ENCODE measurements around the gene HIP1.
"Not testable (repeated sequence)": the region's sequence is repeated elsewhere in the genome, so short reads cannot be mapped to it uniquely, and the experiment has no call there.

Gene HIP1

DNA sequence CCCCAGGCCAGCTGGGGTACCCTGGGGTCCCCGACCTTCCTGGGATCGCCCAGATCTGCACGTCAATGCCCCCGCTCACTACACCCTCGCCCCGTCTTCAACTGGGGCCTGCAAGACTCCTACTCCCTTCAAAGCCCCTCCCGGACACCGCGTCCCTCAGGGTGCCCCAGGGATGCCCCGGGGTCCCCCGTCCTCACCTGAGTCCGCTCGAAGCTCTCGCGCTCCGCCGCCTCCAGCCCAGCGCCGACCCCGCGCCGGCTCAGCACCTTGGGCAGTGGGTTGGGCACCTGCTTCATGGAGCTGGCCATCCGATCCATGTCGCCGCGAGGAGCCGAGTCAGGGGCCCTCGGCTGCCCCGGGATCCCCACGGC, at the start of gene HIP1:
Gene HIP1, minus strand, starts transcription at position 338 of the 371 bp plus-strand sequence. Its CDS starts 21 bp downstream, at position 317.
- no peak for DNase-seq

DNA sequence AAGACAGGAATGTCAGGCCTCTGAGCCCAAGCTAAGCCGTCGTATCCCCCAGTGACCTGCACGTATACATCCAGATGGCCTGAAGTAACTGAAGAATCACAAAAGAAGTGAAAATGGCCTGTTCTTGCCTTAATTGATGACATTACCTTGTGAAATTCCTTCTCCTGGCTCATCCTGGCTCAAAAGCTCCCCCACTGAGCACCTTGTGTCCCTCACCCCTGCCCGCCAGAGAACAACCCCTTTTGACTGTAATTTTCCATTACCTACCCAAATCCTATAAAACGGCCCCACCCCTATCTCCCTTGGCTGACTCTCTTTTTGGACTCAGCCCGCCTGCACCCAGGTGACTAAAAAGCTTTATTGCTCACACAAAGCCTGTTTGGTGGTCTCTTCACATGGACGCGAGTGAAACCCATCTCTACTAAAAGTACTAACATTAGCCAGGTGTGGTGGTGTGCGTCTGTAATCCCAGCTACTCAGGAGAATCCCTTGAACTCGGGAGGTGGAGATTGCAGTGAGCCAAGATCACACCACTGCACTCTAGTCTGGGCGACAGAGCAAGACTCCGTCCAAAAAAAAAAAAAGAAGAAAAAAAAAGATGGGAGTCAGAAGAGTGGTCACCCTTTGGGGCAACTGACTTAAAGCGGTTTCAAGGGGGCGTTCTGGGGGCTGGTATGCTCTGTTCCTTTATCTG, 49.6 kb upstream of the HIP1 start:
- not testable (repeated sequence) for DNase-seq

DNA sequence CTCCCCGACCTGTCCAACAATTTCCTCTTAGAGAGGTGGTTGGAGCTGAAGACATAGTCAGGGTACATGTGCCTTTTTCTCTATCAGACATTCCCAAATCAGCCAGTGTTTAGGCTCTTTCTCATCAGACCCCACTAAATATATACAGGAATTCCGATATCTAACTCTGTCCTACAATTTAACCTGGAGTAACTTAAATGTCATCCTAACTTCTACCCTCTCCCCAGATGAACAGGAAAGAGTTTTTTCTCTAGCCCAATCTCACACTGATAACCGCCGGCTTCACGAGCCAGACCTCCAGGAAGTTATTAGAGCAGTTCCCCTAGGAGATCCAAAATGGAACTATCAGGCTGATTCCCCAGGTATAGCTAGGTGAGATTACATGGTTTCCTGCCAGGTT, 44.3 kb upstream of the HIP1 start:
- not testable (repeated sequence) for DNase-seq

DNA sequence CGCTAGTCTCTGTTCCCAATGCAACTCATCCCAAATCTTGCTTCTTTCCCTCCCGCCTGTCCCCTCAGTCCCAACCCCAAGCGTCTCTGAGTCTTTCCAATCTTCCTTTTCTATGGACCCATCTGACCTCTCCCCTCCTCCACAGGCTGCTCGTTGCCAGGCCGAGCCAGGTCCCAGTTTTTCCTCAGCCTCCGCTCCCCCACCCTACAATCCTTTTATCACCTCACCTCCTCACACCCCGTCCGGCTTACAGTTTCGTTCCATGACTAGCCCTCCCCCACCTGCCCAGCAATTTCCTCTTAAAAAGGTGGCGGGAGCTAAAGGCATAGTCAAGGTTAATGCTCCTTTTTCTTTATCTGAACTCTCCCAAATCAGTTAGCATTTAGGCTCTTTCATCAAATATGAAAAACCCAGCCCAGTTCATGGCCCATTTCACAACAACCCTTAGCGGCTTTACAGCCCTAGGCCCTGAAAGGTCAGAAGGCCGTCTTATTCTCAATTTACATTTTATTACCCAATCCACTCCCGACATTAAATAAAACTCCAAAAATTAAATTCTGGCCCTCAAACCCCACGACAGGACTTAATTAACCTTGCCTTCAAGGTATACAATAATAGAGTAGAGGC, 42.0 kb upstream of the HIP1 start:
- DNase-seq: not testable (repeated sequence)

DNA sequence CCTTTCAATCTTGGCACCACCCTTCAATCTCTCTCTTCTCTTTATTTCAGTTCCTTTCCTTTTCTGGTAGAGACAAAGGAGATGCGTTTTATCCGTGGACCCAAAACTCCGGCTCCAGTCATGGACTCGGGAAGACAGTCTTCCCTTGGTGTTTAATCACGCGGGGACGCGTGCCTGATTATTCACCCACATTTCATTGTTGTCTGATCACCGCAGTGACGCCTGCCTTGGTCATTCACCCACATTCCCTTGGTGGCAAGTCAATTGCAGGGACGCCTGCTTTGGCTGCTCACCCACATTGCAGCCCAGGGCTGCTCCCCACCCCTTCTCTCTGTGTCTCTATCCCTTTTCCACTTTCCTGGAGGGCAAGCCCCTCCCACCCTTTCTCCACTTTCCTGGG, 40.8 kb upstream of the HIP1 start:
- DNase-seq: not testable (repeated sequence)

DNA sequence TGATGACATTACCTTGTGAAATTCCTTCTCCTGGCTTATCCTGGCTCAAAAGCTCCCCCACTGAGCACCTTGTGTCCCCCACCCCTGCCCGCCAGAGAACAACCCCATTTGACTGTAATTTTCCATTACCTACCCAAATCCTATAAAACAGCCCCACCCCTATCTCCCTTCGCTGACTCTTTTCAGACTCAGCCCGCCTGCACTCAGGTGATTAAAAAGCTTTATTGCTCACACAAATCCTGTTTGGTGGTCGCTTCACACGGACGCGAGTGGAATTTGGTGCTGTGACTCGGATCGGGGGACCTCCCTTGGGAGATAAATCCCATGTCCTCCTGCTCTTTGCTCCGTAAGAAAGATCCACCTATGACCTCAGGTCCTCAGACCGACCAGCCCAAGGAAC, 40.3 kb upstream of the HIP1 start:
- DNase-seq: not testable (repeated sequence)

DNA sequence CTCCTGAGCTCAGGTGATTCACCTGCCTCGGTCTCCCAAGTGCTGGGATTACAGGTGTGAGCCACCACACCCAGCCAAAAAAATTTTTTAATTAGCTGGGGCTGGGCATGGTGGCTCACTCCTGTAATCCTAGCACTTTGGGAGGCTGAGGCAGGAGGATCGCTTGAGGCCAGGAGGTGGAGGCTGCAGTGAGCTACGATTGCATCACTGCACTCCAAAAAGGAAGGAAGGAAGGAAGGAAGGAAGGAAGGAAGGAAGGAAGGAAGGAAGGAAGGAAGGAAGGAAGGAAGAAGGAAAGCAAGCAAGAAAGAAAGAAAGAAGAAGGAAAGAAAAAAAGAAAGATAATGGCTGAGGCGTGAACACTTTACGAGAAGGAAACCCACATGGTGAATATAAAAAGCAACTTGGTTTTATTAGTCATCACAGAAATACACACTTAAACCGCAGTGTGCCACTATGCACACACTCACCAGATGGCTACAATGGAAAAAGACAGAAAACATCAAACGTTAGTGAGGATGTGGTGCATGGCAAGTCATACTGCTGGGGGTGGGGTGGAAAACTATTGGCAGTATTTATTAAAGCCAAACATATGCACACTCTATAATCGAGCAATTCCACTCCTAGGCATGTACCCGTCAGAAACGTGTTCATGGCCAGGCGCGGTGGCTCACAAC, 37.7 kb upstream of the HIP1 start:
- DNase-seq: peak; percentile 73

DNA sequence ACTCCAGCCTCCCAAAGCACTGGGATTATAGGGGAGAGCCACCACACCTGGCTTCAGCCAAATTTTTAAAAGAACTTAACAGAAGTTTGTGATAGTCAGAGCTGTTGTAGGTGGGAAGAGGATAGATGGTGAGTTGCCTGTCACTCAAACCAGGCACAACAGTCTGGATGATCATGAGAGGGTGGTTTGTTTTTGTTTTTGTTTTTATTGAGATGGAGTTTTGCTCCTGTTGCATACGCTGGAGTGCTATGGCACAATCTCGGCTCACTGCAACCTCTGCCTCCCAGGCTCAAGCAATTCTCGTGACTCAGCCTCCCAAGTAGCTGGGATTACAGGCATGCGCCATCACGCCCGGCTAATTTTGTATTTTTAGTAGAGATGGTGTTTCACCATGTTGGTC, 35.2 kb upstream of the HIP1 start:
- DNase-seq: not testable (repeated sequence)

DNA sequence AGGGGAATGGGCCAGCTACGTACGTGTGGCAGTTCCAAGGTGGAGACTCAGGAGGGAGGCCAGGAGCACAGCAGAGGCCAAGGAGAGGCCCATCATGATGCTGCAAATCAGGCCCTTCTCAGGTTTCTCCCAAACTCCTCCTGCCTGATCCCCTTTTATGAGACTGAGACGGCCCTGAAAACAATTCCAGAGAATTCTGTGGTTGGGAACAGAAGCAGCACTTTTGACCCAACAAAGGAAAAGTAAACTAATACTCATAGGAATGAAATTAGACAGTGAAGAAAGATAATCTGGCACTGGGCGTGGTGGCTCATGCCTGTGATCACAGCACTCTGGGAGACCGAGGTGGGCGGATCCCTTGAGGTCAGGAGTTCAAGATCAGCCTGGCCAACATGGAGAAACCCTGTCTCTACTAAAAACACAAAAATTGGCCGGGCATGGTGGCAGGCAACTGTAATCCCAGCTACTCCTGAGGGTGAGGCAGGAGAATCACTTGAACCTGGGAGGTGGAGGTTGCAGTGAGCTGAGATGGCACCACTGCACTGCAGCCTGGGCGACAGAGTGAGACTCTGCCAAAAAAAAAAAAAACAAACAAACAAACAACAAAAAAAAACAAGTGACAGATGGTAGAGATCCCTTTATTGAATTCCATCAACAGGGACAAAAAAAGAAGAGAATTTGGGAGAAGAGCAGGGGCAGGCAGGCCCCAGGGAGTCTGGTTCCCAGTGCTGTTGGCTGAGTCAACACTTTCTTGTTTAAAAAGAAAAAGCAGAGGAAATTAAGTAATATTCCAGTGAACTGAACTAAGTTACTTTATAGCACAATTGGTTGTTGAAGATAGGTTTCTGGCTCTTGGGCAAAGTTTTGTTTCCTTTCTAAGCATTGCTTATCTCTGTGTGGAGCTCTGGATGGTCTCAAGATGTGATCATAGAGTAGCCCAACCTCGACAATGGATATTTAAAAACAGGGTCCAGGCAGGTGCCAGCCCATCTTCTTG, 33.6 kb upstream of the HIP1 start, which contains the start of gene CCL26:
Gene CCL26, minus strand, starts transcription at position 131 of the 997 bp plus-strand sequence. Its CDS starts 35 bp downstream, at position 96.
- DNase-seq: peak; percentile 26

DNA sequence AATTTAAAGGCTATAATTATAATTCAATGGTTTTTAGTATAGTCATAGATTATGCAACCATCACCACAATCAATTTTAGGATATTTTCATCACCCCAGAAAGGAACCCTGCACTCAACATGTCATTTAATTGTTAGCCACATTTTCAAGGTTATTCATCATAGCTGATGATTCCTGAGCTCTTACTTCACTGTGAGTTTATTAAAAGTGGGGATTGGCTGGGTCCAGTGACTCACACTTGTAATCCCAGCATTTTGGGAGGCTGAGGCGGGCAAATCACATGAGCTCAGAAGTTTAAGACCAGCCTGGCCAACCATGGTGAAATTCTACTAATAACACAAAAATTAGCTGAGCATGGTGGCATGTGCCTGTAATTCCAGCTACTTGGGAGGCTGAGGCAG, 32.5 kb upstream of the HIP1 start:
- DNase-seq: no peak

DNA sequence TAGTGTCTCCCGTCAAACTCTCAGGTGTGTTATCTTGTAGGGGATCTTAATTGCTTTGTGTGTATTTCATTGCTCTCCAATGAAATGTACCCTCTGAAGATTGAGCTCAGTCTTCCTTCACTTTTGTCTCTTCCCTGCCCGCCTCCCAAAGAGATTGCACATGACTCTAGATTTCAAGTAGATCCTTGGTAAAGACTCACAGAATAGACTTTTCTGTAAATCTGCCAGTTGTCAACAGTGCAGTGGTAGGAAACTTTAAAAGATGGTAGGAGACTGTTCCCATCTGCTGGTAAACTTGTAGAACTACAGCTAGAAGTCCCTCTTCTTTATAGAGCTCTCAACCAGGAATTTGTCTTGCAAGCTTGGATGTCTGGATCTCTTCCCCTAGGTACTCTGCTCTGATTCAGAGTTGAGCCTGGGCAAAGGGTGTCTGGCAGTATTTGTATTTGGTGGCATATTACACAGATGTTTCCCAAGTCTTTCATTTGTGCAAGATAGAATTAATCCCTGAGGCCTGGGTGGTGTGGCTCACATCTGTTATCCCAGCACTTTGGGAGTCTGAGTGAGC, 23.7 kb upstream of the HIP1 start:
- no peak for DNase-seq

DNA sequence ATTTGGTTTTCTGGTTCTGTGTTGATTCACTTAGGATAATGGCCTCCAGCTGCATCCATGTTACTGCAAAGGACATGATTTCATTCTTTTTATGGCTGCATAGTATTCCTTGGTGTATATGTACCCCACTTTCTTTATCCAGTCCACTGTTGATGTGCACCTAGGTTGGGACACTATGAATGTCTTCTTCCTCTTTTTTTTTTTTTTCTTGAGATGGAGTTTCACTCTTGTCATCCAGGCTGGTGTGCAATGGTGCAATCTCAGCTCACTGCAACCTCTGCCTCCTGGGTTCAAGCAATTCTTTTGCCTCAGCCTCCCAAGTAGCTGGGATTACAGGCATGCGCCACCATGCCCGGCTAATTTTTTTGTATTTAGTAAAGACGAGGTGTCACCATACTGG, 23.1 kb upstream of the HIP1 start:
- DNase-seq: not testable (repeated sequence)

DNA sequence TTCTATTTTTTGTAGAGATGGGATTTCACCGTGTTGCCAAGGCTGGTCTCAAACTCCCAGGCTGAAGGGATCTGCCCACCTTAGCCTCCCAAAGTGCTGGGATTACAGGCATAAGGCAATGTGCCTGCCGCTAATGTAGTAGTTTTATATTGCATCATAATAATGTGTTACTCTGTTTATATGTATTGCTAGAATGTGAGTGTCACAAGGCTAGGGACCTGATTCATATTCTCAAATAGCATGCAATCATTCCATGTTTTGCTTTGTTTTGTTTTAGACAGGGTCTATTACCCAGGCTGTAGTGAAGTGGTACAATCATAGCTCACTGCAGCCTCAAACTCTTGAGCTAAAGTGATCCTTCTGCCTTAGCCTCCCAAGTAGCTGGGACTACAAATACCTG, 19.8 kb upstream of the HIP1 start:
- DNase-seq: no peak

DNA sequence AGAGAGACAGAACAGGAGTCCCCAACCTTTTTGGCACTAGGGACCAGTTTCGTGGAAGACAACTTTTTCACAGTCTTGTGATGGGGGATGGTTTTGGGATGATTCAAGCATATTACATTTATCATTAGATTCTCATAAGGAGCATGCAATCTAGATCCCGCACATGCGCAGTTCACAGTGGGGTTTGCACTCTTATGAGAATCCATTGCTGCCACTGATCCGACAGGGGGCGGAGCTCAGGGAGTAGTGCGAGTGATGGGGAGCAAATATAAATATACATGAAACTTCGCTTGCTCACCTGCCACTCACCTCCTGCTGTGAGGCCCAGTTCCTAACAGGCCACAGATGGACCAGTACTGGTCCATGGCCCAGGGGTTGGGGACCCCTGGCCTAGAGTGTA, 19.1 kb upstream of the HIP1 start:
- no peak for DNase-seq

DNA sequence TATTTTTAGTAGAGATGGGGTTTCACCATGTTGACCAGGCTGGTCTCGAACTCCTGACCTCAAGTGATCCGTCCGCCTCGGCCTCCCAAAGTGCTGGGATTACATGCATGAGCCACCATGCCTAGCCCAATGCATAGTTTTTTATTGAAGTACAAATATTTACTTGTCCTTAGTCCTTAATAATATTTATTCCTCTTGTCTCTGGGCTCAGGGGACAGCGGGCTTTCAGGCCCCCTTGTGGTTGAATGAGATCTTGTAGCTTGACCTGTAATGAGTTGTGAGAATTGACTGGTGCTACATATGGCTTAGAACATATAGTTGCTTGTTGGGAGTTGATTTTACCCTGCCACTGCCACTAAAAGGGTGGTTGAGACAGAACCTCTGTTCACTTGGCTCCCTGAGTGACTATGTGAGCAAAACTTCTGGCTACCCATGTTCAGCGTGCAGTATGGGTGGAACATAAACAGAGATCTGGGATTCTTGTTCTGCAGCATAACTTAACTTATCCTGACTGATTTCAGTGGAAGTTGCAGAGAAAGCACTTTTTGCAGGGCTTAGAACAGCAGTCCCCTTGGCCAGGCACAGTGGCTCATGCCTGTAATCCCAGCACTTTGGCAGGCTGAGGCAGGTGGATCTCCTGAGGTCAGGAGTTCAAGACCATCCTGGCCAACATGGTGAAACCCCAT, 18.4 kb upstream of the HIP1 start:
- DNase-seq: no peak

DNA sequence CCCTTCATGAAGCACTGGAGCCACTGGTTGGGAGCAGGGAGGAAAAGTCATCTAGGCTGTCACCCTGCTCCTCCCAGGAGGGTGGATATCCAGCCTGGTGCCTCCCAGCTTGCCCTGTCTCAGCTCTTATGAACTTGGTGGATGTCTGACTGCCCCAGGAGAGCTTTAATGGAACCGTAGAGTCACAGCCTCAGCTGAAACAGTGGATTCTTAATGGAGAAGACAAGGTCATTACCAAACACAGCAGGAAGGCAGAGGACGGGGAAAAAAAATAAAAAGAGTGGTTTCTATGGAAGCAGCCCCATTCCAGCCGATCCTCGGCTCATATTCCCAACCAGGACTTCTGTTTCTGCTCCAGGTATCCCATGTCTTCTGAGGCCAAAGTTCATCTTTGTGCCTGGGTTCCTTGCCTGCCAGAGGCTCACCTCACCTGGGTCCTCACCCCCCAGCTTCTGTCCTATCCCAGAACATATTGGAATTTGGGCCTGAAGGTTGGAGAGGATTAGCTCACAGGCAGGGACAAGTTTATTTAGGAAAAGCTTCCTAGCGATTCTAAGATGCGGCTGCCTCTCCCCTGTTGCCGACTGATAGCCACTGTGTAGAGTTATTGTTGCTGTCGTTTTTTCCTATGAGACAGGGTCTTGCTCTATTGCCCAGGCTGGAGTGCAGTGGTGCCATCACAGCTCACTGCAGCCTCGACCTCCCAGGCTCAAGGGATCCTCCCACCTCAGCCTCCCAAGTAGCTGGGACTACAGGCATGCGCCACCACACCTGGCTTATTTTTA, 17.7 kb upstream of the HIP1 start:
- DNase-seq: no peak

DNA sequence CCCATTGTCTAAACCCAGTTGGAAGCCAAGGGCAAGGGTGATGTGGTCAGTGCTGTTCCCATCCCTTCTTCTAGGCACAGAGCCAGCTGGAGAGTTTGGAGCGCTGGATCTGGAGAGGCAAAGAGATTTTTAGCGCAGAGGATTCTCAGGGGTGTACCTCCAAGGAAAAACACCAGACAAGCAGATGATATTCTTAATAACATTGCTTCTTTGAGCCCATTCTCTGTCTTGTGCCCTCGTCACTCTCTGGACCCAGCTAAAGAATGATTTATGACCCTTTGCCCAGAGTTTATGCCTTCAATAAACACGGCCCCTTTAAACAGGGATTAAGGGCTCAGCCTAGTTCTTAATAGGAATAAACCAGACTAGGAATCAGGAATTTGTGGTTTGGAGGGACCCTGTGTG, 4.7 kb upstream of the HIP1 start:
- DNase-seq: no peak

DNA sequence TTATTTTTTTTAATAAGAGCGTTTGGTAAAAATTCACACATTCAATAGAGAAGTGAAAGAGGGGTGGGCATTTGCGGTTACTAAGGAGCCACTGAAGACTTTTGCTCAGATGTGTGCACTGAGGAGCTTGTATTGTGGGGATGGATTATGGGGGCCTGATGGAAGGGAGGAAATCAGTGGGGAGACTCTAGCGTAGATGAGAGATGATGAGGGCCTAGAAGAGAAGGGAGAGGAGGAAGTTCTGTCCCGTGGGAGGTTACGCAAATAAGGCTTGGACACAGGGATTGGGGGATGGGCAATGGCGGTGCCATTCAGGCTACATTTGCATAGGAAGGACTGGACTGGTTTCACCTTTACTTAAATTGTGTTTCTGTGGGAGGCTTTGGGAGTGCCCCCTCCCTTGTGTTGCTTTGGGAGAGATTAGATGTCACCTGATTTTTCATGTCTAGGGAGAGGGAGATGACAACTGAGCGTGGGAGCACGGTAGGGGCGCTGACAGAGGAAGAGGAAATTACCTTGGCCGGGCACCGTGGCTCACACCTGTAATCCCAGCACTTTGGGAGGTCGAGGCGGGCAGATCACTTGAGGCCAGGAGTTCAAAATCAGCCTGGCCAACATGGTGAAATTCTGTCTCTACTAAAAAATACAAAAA, 2.2 kb upstream of the HIP1 start:
- DNase-seq: no peak

DNA sequence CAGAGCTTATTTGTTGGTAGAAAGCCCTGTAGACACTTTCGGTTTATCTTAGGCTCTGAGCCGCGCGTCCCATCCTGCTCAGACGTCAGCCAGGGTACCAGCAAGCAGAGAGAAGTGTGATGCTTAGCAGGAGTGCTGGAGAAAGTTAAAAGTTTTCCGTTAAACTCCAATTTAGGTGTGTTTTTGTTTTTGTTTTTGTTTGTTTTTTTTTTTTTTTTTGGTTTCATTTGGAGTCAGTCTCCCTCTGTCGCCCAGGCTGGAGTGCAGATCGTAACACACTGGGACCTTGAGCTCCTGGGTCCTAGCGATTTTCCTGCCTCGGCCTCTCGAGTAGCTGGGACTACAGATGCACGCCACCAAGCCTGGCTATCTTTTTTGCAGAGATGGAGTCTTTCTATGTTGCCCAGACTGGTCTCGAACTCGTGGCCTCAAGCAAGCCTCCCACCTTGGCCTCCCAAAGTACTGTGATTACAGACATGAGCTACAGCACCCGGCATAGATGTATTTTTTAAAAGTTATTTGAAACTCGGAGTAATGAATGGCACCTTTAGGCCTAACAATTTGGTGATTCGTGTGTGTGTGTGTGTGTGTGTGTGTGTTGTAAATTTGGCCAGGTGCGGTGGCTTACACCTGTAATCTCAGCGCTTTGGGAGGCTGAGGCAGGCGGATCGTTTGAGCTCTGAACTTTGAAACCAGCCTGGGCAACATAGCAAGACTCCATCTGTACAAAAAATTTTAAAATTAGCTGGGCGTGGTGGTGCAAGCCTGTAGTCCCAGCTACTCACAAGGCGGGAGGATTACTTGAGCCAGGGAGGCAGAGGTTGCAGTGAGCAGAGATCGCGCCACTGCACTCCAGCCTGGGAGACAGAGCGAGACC, 1.3 kb upstream of the HIP1 start:
- no peak for DNase-seq

All from activated CD4-positive, alpha-beta T cell treated with anti-CD3 and anti-CD28 coated beads for 48 hours (primary cell).